Keratinocyte (primary cell): ENCODE results near the gene SLC44A3. TPM values are rescaled to one million over a fixed set of nuclear protein-coding genes. Genes with fewer than 3 reads are reported as not detected.

ENCODE experiments used
- DNase-seq: peaks from one replicate; pipeline ENCODE4 v3.0.0-alpha.2; 2011; ENCODE audit warnings: low read depth, missing footprints, low spot score
- FAIRE-seq: peaks from 2 replicates; lab custom pipeline; 2011; peaks lifted over from hg19 to GRCh38; lab: Jason Lieb, UNC
- H2AFZ ChIP-seq: 2 replicates; pipeline ENCODE4 v1.6.0; 2012; ENCODE audit warnings: low read length, control low read depth, inconsistent platforms; ENCODE audit not compliant: control insufficient read depth
- H3K27ac ChIP-seq: 2 replicates; pipeline ENCODE4 v1.5.1; 2011; ENCODE audit warnings: low read length; ENCODE audit not compliant: control insufficient read depth, insufficient read depth
- H3K27me3 ChIP-seq: 3 replicates; pipeline ENCODE4 v1.6.0; 2011; ENCODE audit warnings: low read length; ENCODE audit not compliant: control insufficient read depth, insufficient read depth; ENCODE audit errors: extremely low read depth
- H3K36me3 ChIP-seq, 2 experiments: 2 replicates in 1 of 2; 3 replicates in 1 of 2; pipeline ENCODE4 v1.5.1; 2011; ENCODE audit warnings: low read length in 2 of 2, mild to moderate bottlenecking in 1 of 2; ENCODE audit not compliant: control insufficient read depth in 2 of 2, insufficient read depth in 2 of 2; ENCODE audit errors: extremely low read depth in 1 of 2
- H3K4me1 ChIP-seq: 3 replicates; pipeline ENCODE4 v1.5.1; 2011; ENCODE audit warnings: low read length; ENCODE audit not compliant: control insufficient read depth, insufficient read depth; ENCODE audit errors: extremely low read depth
- H3K4me2 ChIP-seq: 3 replicates; pipeline ENCODE4 v1.6.0; 2011; ENCODE audit warnings: low read depth, low read length; ENCODE audit not compliant: control insufficient read depth, insufficient read depth; ENCODE audit errors: extremely low read depth
- H3K4me3 ChIP-seq, 3 experiments: fragments of 200-600 bp in 1 of 3; sonication (generic) in 1 of 3; 2 replicates in 2 of 3; 3 replicates in 1 of 3; pipeline ENCODE4 v1.5.1; 2011 to 2016; ENCODE audit warnings: low read length in 3 of 3, mild to moderate bottlenecking in 3 of 3, control low read depth in 2 of 3, inconsistent platforms in 1 of 3, low read depth in 1 of 3, mixed read lengths in 1 of 3, mixed run types in 1 of 3, moderate library complexity in 1 of 3; ENCODE audit not compliant: control insufficient read depth in 2 of 3, insufficient read depth in 2 of 3; ENCODE audit errors: extremely low read depth in 1 of 3
- H3K79me2 ChIP-seq: 2 replicates; pipeline ENCODE4 v1.6.0; 2012; ENCODE audit warnings: low read length; ENCODE audit not compliant: control insufficient read depth, insufficient read depth
- H3K9ac ChIP-seq: 3 replicates; pipeline ENCODE4 v1.6.0; 2011; ENCODE audit warnings: low read length; ENCODE audit not compliant: control insufficient read depth, insufficient read depth; ENCODE audit errors: extremely low read depth
- H3K9me1 ChIP-seq: 3 replicates; pipeline ENCODE4 v1.6.0; 2011; ENCODE audit warnings: low read length; ENCODE audit not compliant: control insufficient read depth, insufficient read depth; ENCODE audit errors: extremely low read depth
- H3K9me3 ChIP-seq: 2 replicates; pipeline ENCODE4 v1.5.1; 2012; ENCODE audit warnings: low read depth, low read length; ENCODE audit not compliant: control insufficient read depth
- H4K20me1 ChIP-seq: 3 replicates; pipeline ENCODE4 v1.6.0; 2011; ENCODE audit warnings: low read length; ENCODE audit not compliant: control insufficient read depth, insufficient read depth; ENCODE audit errors: extremely low read depth
- EZH2 ChIP-seq: IDR thresholded peaks from one replicate; pipeline ENCODE4 v1.6.1; 2012; ENCODE audit warnings: inconsistent platforms, mild to moderate bottlenecking, low read length, moderate library complexity
- dilution Hi-C: fragments of 300-500 bp; cut with MboI; formaldehyde crosslinking; loops from one replicate; pipeline ENCODE4 v1.7.0; 2020; ENCODE audit warnings: low sequenced_read_pairs; ENCODE audit not compliant: extremely low pct_ligation_motif_present
- polyA plus RNA-seq, 5 experiments: library from polyadenylated mRNA; depleted of rRNA in 3 of 5; stranded (reverse) in 3 of 5; stranded (forward) in 1 of 5; unstranded in 1 of 5; fragments of >200 nt; gene quantifications; 1 replicate in 1 of 5; 2 replicates in 3 of 5; 3 replicates in 1 of 5; pipeline versions ENCODE4 v1.2.1 to v1.2.3, GENCODE V29; 2011 to 2012; ENCODE audit warnings: missing spikeins in 2 of 5, low read depth in 1 of 5, low replicate concordance in 1 of 5
- TF ChIP-seq, protein P1 (sequence below), 3 experiments: IDR thresholded peaks in 1 of 3; conservative IDR thresholded peaks in 1 of 3; optimal IDR thresholded peaks in 1 of 3; 2 replicates in 2 of 3; 3 replicates in 1 of 3; pipeline versions ENCODE3 to v1.5.1; 2011; ENCODE audit warnings: low read length in 3 of 3, mild to moderate bottlenecking in 3 of 3, moderate library complexity in 2 of 3, control low read depth in 1 of 3, inconsistent platforms in 1 of 3; ENCODE audit not compliant: insufficient read depth in 2 of 3; ENCODE audit errors: extremely low read depth in 1 of 3

The SLC44A3 gene
- polyA plus RNA-seq, 1 donor (not counting 4 experiments of a cell fraction or from before 2014, with no cell fraction given): 7.3 TPM

DNA sequence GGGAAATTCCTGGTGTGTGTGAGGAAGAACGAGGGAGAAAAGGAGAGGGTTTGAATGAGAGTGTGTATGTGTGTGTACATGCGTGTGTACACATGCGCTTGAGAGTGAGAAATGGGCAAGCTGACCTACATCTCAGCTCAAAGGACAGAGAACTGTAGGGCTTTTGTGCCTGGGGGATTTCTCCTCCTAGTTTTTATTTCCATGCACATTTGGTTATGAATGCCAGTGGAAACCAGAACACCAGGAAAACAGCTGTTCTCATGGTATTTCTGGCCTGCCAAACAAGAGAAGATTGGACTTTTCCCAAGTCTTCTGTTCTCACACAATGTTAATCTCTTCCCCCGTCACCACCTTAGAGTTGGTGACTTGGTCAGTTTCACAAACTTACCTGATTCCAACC lies 45.2 kb downstream of the SLC44A3 start:
- dilution Hi-C loops: no loop called here
- no peaks in the 10 kb centered on the region for H3K27me3 ChIP-seq
- H4K20me1 ChIP-seq: no peaks in the 10 kb centered on the region
- no peaks in the 10 kb centered on the region for H3K9me1 ChIP-seq
- H3K4me1 ChIP-seq: peaks cover 39% of the 10 kb centered on the region
- no peak for DNase-seq
- no peak overlapping the region for H3K9ac ChIP-seq
- no peak overlapping the region for H3K27ac ChIP-seq
- H3K4me3 ChIP-seq: no peak overlapping the region
- no peaks in the 10 kb centered on the region for H3K9me3 ChIP-seq
- H2AFZ ChIP-seq: peak overlapping the region; percentile 60
- TF ChIP-seq EZH2: no peak
- TF ChIP-seq, protein P1, sequence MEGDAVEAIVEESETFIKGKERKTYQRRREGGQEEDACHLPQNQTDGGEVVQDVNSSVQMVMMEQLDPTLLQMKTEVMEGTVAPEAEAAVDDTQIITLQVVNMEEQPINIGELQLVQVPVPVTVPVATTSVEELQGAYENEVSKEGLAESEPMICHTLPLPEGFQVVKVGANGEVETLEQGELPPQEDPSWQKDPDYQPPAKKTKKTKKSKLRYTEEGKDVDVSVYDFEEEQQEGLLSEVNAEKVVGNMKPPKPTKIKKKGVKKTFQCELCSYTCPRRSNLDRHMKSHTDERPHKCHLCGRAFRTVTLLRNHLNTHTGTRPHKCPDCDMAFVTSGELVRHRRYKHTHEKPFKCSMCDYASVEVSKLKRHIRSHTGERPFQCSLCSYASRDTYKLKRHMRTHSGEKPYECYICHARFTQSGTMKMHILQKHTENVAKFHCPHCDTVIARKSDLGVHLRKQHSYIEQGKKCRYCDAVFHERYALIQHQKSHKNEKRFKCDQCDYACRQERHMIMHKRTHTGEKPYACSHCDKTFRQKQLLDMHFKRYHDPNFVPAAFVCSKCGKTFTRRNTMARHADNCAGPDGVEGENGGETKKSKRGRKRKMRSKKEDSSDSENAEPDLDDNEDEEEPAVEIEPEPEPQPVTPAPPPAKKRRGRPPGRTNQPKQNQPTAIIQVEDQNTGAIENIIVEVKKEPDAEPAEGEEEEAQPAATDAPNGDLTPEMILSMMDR (optimal IDR thresholded peaks at IDR 0.05 in 1 of 3, IDR thresholded peaks at IDR 0.05 in 1 of 3, conservative IDR thresholded peaks at IDR 0.05 in 1 of 3; ENCODE audit: extremely low read depth in 1 of 3, insufficient read depth in 2 of 3, low read length in 3 of 3): no peak
- no peaks in the 10 kb centered on the region for H3K79me2 ChIP-seq
- FAIRE-seq: peak; percentile 77
- H3K36me3 ChIP-seq: no peaks in the 10 kb centered on the region
- H3K4me2 ChIP-seq: peak overlapping the region; percentile 90

DNA sequence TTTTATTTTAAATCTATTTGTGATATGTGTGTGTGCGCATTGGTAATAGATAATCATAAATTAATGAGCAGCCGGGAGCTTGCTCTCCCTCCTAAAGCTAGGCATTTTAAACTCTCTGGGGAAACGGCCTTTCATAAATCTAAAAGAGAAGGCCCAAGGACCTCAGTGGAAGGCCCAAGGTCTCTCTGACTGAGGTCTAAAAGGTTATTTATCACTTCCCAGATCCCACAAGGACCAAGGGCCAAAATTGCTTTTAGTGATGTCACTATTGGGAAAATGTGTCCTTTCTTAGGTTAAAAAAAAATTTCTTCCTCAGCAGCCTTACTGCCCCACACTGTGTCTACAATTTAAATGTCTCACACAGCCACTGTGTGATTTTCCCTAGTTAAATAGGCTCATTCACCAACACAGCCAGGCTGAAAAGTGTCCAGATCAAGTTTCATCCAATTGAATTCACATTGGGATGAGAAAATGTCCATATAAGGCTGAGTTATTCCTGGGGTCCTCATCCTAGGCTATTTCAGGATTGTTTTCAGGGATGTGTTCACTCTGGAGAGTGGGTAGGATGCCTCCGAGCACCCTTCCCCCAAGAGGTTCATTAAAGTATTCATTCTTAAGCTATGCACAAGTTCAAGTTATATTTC lies 46.1 kb downstream of the SLC44A3 start:
- no peak for DNase-seq
- no peaks in the 10 kb centered on the region for H3K36me3 ChIP-seq
- H4K20me1 ChIP-seq: no peaks in the 10 kb centered on the region
- dilution Hi-C loops: no loop called here
- H2AFZ ChIP-seq: no peak overlapping the region
- peaks cover 39% of the 10 kb centered on the region for H3K4me1 ChIP-seq
- no peaks in the 10 kb centered on the region for H3K9me3 ChIP-seq
- H3K4me2 ChIP-seq: no peak overlapping the region
- H3K9ac ChIP-seq: no peak overlapping the region
- no peaks in the 10 kb centered on the region for H3K79me2 ChIP-seq
- no peaks in the 10 kb centered on the region for H3K9me1 ChIP-seq
- H3K4me3 ChIP-seq: no peak overlapping the region
- TF ChIP-seq EZH2: no peak
- TF ChIP-seq, protein P1 (optimal IDR thresholded peaks at IDR 0.05 in 1 of 3, IDR thresholded peaks at IDR 0.05 in 1 of 3, conservative IDR thresholded peaks at IDR 0.05 in 1 of 3; ENCODE audit: extremely low read depth in 1 of 3, insufficient read depth in 2 of 3, low read length in 3 of 3): no peak
- H3K27me3 ChIP-seq: no peaks in the 10 kb centered on the region
- no peak overlapping the region for H3K27ac ChIP-seq
- FAIRE-seq: no peak
